IMR-90 (cell line): ENCODE data around the gene COPZ2. TPM values are rescaled to one million over a fixed set of nuclear protein-coding genes. Genes with fewer than 3 reads are reported as not detected.

Experiments
- ATAC-seq: fragments of 200-7000 bp; cut with Tn5 transposase; 2 replicates; pipeline ENCODE4 v1.9.1; 2020; ENCODE audit warnings: low read depth, mild to moderate bottlenecking, moderate library complexity
- BruUV-seq: library from RNA; stranded (reverse); fragments of 400-500 nt; replicated peaks from 2 replicates; lab custom pipeline; 2021; lab: Mats Ljungman, UMichigan
- CTCF ChIA-PET: fragments of 300-600 bp; formaldehyde crosslinking; extraction: SDS; loops from one replicate; lab custom pipeline; 2021; ENCODE audit warnings: antibody characterized with exemption; lab: Yijun Ruan, JAX
- POLR2A ChIA-PET: fragments of 300-600 bp; sonication (Branson Sonifier 250); formaldehyde crosslinking; loops from one replicate; lab custom pipeline; 2022; ENCODE audit warnings: antibody characterized with exemption; ENCODE audit not compliant: unreplicated experiment; lab: Charles Lee
- DNase-seq: peaks from one replicate; pipeline ENCODE4 v3.0.0; 2013
- H2AFZ ChIP-seq: replicated peaks from 2 replicates; pipeline ENCODE3; 2013; ENCODE audit warnings: low read length, mild to moderate bottlenecking; ENCODE audit not compliant: poor library complexity
- H2AK5ac ChIP-seq: 2 replicates; pipeline ENCODE4 v1.6.1; 2013; ENCODE audit warnings: low read depth, low read length, inconsistent platforms
- H2AK9ac ChIP-seq: replicated peaks from 2 replicates; pipeline ENCODE3; 2013; ENCODE audit warnings: mild to moderate bottlenecking, low read depth, low read length, moderate library complexity; ENCODE audit not compliant: poor library complexity
- H2BK120ac ChIP-seq: 2 replicates; pipeline ENCODE4 v1.6.1; 2013; ENCODE audit warnings: low read depth, low read length, inconsistent platforms
- H2BK15ac ChIP-seq: 3 replicates; pipeline ENCODE4 v1.6.1; 2013; ENCODE audit warnings: low read depth, low read length, inconsistent platforms
- H2BK20ac ChIP-seq: 2 replicates; pipeline ENCODE4 v1.6.1; 2013; ENCODE audit warnings: low read depth, mild to moderate bottlenecking, inconsistent platforms, low read length, moderate library complexity
- H2BK5ac ChIP-seq: 2 replicates; pipeline ENCODE4 v1.6.1; 2013; ENCODE audit warnings: mild to moderate bottlenecking, low read depth, low read length, inconsistent platforms; ENCODE audit not compliant: poor library complexity, severe bottlenecking
- H3K14ac ChIP-seq: replicated peaks from 2 replicates; pipeline ENCODE4 v1.6.1; 2013; ENCODE audit warnings: low read depth, low read length, inconsistent platforms
- H3K18ac ChIP-seq: 2 replicates; pipeline ENCODE4 v1.6.1; 2013; ENCODE audit warnings: low read depth, low read length, control low read depth
- H3K23ac ChIP-seq: 2 replicates; pipeline ENCODE4 v1.6.1; 2013; ENCODE audit warnings: low read depth, low read length, inconsistent platforms
- H3K27ac ChIP-seq: 2 replicates; pipeline ENCODE4 v1.5.1; 2013; ENCODE audit warnings: mild to moderate bottlenecking, control low read depth, low read length; ENCODE audit not compliant: insufficient read depth
- H3K27me3 ChIP-seq: 2 replicates; pipeline ENCODE4 v1.6.1; 2013; ENCODE audit warnings: low read length; ENCODE audit not compliant: control insufficient read depth, insufficient read depth
- H3K36me3 ChIP-seq: 2 replicates; pipeline ENCODE4 v1.6.1; 2013; ENCODE audit warnings: low read length, mixed read lengths; ENCODE audit not compliant: control insufficient read depth, insufficient read depth
- H3K4ac ChIP-seq: 2 replicates; pipeline ENCODE4 v1.6.1; 2013; ENCODE audit warnings: low read depth, low read length, inconsistent platforms
- H3K4me1 ChIP-seq: 2 replicates; pipeline ENCODE4 v1.6.1; 2013; ENCODE audit warnings: low read length, mixed read lengths; ENCODE audit not compliant: control insufficient read depth, insufficient read depth
- H3K4me2 ChIP-seq: 2 replicates; pipeline ENCODE4 v1.6.1; 2013; ENCODE audit warnings: low read depth, mild to moderate bottlenecking, control low read depth, low read length, moderate library complexity
- H3K4me3 ChIP-seq: 2 replicates; pipeline ENCODE4 v1.5.1; 2013; ENCODE audit warnings: low read depth, mild to moderate bottlenecking, control low read depth, low read length, moderate library complexity; ENCODE audit not compliant: insufficient read depth
- H3K56ac ChIP-seq: 2 replicates; pipeline ENCODE4 v1.6.1; 2013; ENCODE audit warnings: low read length, inconsistent platforms; ENCODE audit not compliant: insufficient read depth; ENCODE audit errors: extremely low read depth
- H3K79me1 ChIP-seq, 2 experiments: 2 replicates each; pipeline ENCODE4 v1.6.1; 2013; ENCODE audit warnings: low read length in 2 of 2, inconsistent platforms in 1 of 2, low read depth in 1 of 2
- H3K9ac ChIP-seq: 2 replicates; pipeline ENCODE4 v1.6.1; 2013; ENCODE audit warnings: low read depth, low read length, control low read depth
- H3K9me1 ChIP-seq: 2 replicates; pipeline ENCODE4 v1.6.1; 2013; ENCODE audit warnings: low read length, inconsistent platforms; ENCODE audit not compliant: insufficient read depth
- H3K9me3 ChIP-seq: 2 replicates; pipeline ENCODE4 v1.6.1; 2013; ENCODE audit warnings: low read length; ENCODE audit not compliant: control insufficient read depth, insufficient read depth
- H4K20me1 ChIP-seq: 2 replicates; pipeline ENCODE4 v1.6.1; 2013; ENCODE audit warnings: low read length, inconsistent platforms; ENCODE audit not compliant: insufficient read depth
- H4K5ac ChIP-seq: 2 replicates; pipeline ENCODE4 v1.6.1; 2013; ENCODE audit warnings: mild to moderate bottlenecking, low read depth, low read length, control low read depth
- H4K8ac ChIP-seq, 2 experiments: 2 replicates each; pipeline ENCODE4 v1.6.1; 2013; ENCODE audit warnings: low read depth in 2 of 2, low read length in 2 of 2, control low read depth in 1 of 2, inconsistent platforms in 1 of 2
- H4K91ac ChIP-seq: 2 replicates; pipeline ENCODE4 v1.6.1; 2013; ENCODE audit warnings: low read depth, low read length, inconsistent platforms; ENCODE audit not compliant: insufficient read depth
- BHLHE40 ChIP-seq: fragments of 150-350 bp; IDR thresholded peaks from 2 replicates; pipeline ENCODE4 v1.6.1; 2016; ENCODE audit warnings: mild to moderate bottlenecking, low read depth, low read length
- CEBPB ChIP-seq: IDR thresholded peaks from 2 replicates; pipeline ENCODE4 v1.6.1; 2012; ENCODE audit warnings: low read depth, low read length, improper control_type of control experiment
- CHD1 ChIP-seq: IDR thresholded peaks from 2 replicates; pipeline ENCODE4 v1.6.1; 2012; ENCODE audit warnings: low read depth, low read length, improper control_type of control experiment
- ELK1 ChIP-seq: fragments of 150-350 bp; IDR thresholded peaks from 2 replicates; pipeline ENCODE4 v1.6.1; 2016; ENCODE audit warnings: low read depth, mild to moderate bottlenecking, low read length, moderate library complexity, borderline replicate concordance
- FOS ChIP-seq: fragments of 150-350 bp; IDR thresholded peaks from 2 replicates; pipeline ENCODE4 v1.6.1; 2016; ENCODE audit warnings: low read depth, low read length
- MAFK ChIP-seq: IDR thresholded peaks from 2 replicates; pipeline ENCODE4 v1.6.1; 2012; ENCODE audit warnings: low read depth, low read length, improper control_type of control experiment
- MAZ ChIP-seq: IDR thresholded peaks from 2 replicates; pipeline ENCODE4 v1.6.1; 2012; ENCODE audit warnings: low read depth, mild to moderate bottlenecking, low read length, improper control_type of control experiment, moderate library complexity, borderline replicate concordance
- MXI1 ChIP-seq: IDR thresholded peaks from 2 replicates; pipeline ENCODE4 v1.6.1; 2012; ENCODE audit warnings: low read depth, mild to moderate bottlenecking, low read length, moderate library complexity, borderline replicate concordance
- NFE2L2 ChIP-seq: fragments of 150-350 bp; IDR thresholded peaks from 2 replicates; pipeline ENCODE4 v1.6.1; 2016; ENCODE audit warnings: low read depth, mild to moderate bottlenecking, low read length
- POLR2A ChIP-seq: IDR thresholded peaks from 2 replicates; pipeline ENCODE4 v1.6.1; 2012; ENCODE audit warnings: mild to moderate bottlenecking, low read depth, low read length
- RAD21 ChIP-seq: IDR thresholded peaks from 2 replicates; pipeline ENCODE4 v1.6.1; 2012; ENCODE audit warnings: low read length, improper control_type of control experiment
- RCOR1 ChIP-seq: IDR thresholded peaks from 2 replicates; pipeline ENCODE4 v1.6.1; 2012; ENCODE audit warnings: mild to moderate bottlenecking, low read length, improper control_type of control experiment; ENCODE audit not compliant: insufficient replicate concordance
- RFX5 ChIP-seq: IDR thresholded peaks from 2 replicates; pipeline ENCODE4 v1.8.0; 2012; ENCODE audit warnings: low read depth, mild to moderate bottlenecking, low read length, moderate library complexity
- WGBS, 2 experiments: methylation state at CpG; one replicate each; pipeline versions ENCODE4 v1.1.5 to v1.1.7; 2013; ENCODE audit warnings: missing lambda C conversion rate in 2 of 2; ENCODE audit not compliant: insufficient read length in 1 of 2; ENCODE audit errors: extremely low coverage in 2 of 2; 5-methylcytosine and 5-hydroxymethylcytosine counted together
- dilution Hi-C: fragments of 300-500 bp; cut with HindIII; formaldehyde crosslinking; loops from one replicate; pipeline ENCODE4 v1.14.3; 2018; ENCODE audit warnings: low sequenced_read_pairs; ENCODE audit not compliant: unreplicated experiment
- in situ Hi-C: fragments of 300-500 bp; cut with MboI; formaldehyde crosslinking; loops from 3 replicates; pipeline ENCODE4 v1.14.3; 2019; ENCODE audit warnings: low sequenced_read_pairs, inconsistent platforms, mixed read lengths
- intact Hi-C: fragments of 100-400 bp; cut with micrococcal nuclease; formaldehyde crosslinking; loops from 2 replicates; pipeline ENCODE4 v1.10.0; 2022
- polyA plus RNA-seq, 3 experiments: library from polyadenylated mRNA; depleted of rRNA; stranded (reverse); fragments of >200 nt; gene quantifications; 2 replicates each; pipeline ENCODE4 v1.2.3, GENCODE V29; 2012; ENCODE audit warnings: low replicate concordance in 1 of 3
- total RNA-seq: library from RNA; depleted of rRNA; stranded (reverse); fragments of >200 nt; gene quantifications from 2 replicates; pipeline ENCODE4 v1.2.3, GENCODE V29; 2012
- TF ChIP-seq, protein P1 (sequence below): conservative IDR thresholded peaks from 2 replicates; pipeline ENCODE4 v1.5.1; 2012; ENCODE audit warnings: mild to moderate bottlenecking, low read depth, low read length, improper control_type of control experiment

COPZ2 gene
- total and polyA plus RNA-seq, 2 of the 4 experiments (the other 2 are of a cell fraction) = 41.0 to 86.1 TPM

DNA sequence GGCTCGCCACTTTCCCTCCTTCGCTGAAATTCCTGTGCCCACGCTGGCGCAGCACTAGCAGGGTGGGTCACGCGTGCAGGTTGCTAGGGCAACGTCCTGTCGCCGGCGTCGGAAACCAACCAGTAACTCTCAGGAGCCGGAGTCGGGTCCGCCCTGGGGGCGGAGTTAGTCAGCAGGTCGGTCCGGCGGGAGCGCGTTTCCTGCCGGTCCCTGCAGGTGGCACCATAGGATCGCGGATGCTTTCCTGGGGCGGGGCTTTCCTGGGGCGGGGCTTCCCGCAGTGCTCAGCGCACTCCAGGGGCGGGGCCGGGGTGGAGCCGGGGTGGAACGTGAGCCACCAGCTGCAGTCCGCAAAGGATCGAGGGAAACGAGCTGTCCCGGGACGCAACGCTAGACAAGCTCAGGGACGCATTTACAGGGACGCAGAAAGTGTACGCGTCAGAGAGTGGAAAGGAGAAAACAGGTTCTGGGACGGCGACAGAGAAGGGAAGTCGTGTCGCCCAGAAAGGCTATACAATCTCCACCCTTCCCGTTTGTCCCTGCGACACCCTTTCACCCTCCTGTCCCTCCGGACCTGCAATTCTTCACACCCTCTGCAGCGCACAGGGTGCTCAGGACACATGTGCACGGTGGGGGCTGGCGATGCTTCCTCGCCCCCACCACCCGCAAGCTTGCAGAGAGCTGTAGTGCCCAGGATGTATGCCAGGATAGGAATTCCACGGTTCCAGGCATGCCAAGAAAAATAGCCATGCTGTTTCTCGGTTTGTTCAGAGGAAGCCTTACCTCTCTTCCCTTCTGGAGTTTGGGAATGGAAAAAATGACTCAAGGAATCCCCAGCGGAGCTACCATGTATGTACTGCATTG lies 12.3 kb downstream of the COPZ2 start:
- Histone ChIP-seq H3K4me3 (peak overlapping the region; percentile 43), H3K14ac (peak overlapping the region; percentile 70), H3K18ac (no peak overlapping the region), H3K9me1 (no peaks in the 10 kb centered on the region), H4K20me1 (peaks cover 3% of the 10 kb centered on the region; the same call in 1 of the 2 replicates), H4K91ac (no peak overlapping the region), H3K4me1 (peaks cover 18% of the 10 kb centered on the region), H2AK5ac (peak overlapping the region; percentile 0; the same call in 1 of the 2 replicates), H2BK15ac (no peak overlapping the region), H3K27me3 (no peaks in the 10 kb centered on the region), H3K27ac (peak overlapping the region; percentile 14; the same call in 1 of the 2 replicates), H3K56ac (no peak overlapping the region), H2BK5ac (peak overlapping the region; percentile 2), H3K9ac (peak overlapping the region; percentile 41), H3K79me1 (peaks cover 0 to 7% of the 10 kb centered on the region in 2 experiments; a peak in 1 of 4 replicates), H4K5ac (no peak overlapping the region), H3K4ac (peak overlapping the region; percentile 21), H4K8ac (peak overlapping the region in 1 of 2 experiments; percentile 38; a peak in 2 of 4 replicates), H2BK20ac (no peak overlapping the region), H2AFZ (peak overlapping the region; percentile 91), H3K4me2 (peak overlapping the region; percentile 92), H3K36me3 (no peaks in the 10 kb centered on the region), H3K9me3 (no peaks in the 10 kb centered on the region), H2AK9ac (peak overlapping the region; percentile 50), H3K23ac (peak overlapping the region; percentile 81), H2BK120ac (no peak overlapping the region)
- peak; percentile 92 for ATAC-seq
- intact Hi-C loops (loop anchor here (1.0 to 10.0 kb wide), 5 partner anchors 23 to 310 kb away; partner anchors contain the start of genes CBX1 and NFE2L1), dilution Hi-C loops (no loop called here), in situ Hi-C loops (loop anchor here (5.0 to 10.0 kb wide), 2 partner anchors 102 to 570 kb away; partner anchors contain the start of genes HOXB3 and HOXB5)
- CTCF ChIA-PET = interaction anchor here (0.5 to 3.4 kb wide), 14 partner anchors 11 to 598 kb away, joined by 3 to 18 read pairs (median 4); partner anchors contain the start of gene NFE2L1
- DNase-seq = peak; percentile 96
- POLR2A ChIA-PET = interaction anchor here (0.6 kb wide), 1 partner anchor 117 kb away, joined by 3 read pairs; no protein-coding TSS in a partner anchor
- 2% methylated on average over 40 of the region's 56 CpGs; no CpG with 5 or more reads in 1 of the 2 experiments for WGBS, 2 experiments
- no TSS peak for BruUV-seq
- TF ChIP-seq FOS (no peak), CHD1 (no peak), POLR2A (no peak), RAD21 (peak; percentile 90), MAFK (no peak), MAZ (peak; percentile 86), BHLHE40 (peak; percentile 91), RFX5 (no peak), CEBPB (0 out of 2 replicates have a peak, but pooled peaks have one; percentile 13), NFE2L2 (no peak), MXI1 (peak; percentile 99), ELK1 (no peak), RCOR1 (no peak)
- TF ChIP-seq, protein P1, sequence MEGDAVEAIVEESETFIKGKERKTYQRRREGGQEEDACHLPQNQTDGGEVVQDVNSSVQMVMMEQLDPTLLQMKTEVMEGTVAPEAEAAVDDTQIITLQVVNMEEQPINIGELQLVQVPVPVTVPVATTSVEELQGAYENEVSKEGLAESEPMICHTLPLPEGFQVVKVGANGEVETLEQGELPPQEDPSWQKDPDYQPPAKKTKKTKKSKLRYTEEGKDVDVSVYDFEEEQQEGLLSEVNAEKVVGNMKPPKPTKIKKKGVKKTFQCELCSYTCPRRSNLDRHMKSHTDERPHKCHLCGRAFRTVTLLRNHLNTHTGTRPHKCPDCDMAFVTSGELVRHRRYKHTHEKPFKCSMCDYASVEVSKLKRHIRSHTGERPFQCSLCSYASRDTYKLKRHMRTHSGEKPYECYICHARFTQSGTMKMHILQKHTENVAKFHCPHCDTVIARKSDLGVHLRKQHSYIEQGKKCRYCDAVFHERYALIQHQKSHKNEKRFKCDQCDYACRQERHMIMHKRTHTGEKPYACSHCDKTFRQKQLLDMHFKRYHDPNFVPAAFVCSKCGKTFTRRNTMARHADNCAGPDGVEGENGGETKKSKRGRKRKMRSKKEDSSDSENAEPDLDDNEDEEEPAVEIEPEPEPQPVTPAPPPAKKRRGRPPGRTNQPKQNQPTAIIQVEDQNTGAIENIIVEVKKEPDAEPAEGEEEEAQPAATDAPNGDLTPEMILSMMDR = peak; percentile 93
